ENCODE results near the gene ROGDI.

DNA sequence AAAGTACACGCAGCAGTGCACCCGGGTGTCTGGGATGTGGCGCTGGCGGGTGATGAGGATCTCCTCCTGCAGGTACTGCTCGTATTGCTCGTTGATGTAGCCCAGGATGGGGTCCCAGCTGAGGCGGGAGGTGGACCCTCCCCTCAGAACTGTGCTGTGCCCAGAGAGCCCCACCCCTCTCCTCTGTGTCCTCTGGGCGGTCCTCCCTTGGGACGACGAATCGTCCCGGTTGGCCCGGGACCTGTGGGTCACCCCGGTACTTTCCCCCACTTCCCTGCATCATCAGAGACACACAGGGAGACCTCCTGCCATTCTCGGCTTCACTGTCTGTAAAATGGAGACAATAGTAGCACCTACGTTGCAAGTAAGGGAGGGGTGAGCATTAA lies 18.5 kb downstream of the ROGDI start:
- TF ChIP-seq, protein P1, sequence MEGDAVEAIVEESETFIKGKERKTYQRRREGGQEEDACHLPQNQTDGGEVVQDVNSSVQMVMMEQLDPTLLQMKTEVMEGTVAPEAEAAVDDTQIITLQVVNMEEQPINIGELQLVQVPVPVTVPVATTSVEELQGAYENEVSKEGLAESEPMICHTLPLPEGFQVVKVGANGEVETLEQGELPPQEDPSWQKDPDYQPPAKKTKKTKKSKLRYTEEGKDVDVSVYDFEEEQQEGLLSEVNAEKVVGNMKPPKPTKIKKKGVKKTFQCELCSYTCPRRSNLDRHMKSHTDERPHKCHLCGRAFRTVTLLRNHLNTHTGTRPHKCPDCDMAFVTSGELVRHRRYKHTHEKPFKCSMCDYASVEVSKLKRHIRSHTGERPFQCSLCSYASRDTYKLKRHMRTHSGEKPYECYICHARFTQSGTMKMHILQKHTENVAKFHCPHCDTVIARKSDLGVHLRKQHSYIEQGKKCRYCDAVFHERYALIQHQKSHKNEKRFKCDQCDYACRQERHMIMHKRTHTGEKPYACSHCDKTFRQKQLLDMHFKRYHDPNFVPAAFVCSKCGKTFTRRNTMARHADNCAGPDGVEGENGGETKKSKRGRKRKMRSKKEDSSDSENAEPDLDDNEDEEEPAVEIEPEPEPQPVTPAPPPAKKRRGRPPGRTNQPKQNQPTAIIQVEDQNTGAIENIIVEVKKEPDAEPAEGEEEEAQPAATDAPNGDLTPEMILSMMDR (IDR thresholded peaks at IDR 0.05): no peak
- no peak for TF ChIP-seq POLR2A (IDR thresholded peaks at IDR 0.05; ENCODE audit: low read depth)
- no peak for TF ChIP-seq EP300 (IDR thresholded peaks at IDR 0.05)
- no peak for TF ChIP-seq POLR2AphosphoS5 (IDR thresholded peaks at IDR 0.05)
